Fibroblast of peridontal ligament (primary cell): Measurements from ENCODE around the gene ACO1.
A peak's percentile ranks its signal among the peaks of the same experiment; 100 is the strongest.

Source experiments
- DNase-seq: peaks from one replicate; pipeline ENCODE4 v3.0.0-alpha.2; 2010; ENCODE audit errors: extremely low read depth

Gene ACO1

DNA sequence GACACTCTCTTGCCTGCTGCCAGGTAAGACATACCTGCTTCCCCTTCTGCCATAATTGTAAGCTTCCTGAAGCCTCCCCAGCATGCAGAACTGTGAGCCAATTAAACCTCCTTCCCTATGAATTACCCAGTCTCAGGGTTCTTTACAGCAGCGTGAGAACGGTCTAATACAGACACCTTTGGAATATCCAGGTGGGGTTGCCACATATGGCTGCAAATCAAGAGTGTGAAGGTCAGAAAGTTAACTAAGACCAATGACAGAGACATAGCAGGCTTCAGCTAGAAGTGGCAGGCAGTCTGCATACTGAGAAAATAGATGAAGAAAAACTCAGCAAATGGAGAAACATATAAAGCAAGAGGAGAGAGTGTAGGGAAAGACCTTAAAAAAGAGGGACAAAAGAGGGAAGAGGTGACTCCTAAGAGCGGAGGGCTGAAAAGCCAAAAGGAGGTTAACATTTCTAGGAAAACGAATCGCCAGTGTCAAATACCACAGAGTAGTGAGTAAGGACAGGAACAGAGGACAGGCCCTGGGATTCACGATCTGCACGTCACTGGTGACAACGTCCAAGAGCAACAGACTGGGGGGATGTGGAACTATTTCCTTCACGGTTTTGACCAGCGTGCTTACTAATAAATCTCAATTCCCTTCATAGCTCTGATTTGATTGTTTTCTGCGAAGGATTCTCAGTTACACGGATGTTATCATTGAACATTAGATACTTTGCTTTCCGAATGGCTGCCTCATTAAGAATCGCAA lies 1.7 kb upstream of the ACO1 start:
- no peak for DNase-seq

DNA sequence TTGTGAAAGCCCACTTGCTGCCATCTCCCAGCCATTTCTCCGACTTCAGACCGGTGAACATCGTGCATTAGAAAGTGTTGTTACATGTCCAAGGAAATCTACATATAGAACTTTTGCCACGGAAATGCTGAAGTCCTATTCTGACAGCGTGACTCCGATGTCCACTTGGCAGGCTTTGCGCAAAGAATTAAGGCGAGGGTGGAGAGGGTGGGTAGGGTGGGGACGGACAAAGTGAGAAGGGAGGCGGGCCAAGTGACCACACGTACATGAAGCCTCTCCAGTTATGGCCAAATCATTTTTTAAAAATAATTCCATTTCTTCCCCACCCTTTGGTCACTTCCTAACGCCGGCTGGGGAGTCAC lies 460 bp upstream of the ACO1 start:
- DNase-seq = no peak

DNA sequence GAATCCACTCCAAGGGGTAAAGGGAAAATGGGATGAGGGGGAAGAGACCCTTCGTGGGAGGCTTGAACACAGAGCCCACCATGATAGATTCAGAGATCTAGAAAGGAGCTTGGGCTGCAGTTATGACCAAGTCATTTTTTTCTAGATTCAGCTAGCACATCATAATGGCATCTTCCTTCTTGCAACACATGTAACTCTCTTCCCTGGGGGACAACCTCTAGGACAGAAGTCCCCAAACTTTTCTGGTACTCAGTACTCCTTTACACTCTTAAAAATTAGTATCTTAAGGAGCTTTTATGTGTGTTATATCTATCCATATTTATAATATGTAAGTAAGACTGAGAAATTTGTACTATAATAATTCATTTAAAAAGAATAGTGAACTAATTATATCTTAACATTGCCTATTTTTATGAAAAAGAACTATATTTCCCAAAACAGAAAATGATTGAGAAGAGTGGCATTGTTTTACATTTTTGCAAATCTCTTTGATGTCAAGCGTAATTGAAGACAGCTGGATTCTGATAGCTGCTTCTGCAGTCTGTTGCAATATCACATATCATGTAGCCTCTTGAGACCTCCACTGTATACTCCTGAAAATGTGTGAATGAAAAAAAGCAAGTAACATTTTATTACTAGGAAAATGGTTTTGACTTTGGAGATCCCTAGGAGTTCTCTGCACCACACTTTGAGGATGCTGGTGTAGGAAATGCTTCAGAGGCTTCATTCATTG lies 875 bp downstream of the ACO1 start:
- peak; percentile 75 for DNase-seq

DNA sequence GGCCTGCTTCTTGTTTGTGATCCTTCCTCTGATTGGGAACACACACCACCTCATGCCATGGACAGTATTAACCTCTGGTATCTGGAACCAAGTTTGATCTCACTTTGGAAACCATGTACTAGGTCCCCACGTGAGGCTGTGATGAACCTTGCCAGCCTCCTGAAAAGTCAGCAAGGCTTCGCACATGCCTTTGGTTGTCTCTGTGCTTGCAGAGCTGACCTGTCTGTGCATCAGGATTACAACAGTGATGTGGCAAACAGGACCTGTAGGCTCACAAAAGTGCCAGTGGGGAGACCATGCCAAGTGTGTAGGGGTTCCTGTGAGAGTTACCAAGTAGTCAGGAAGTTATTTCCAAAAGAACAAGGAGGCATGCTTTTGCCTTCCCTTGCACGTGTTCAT lies 1.4 kb downstream of the ACO1 start:
- no peak for DNase-seq

- no peak for DNase-seq
Observed at GRCh38 chr9:32387256-32387655, 2.8 kb downstream of the ACO1 start.

DNA sequence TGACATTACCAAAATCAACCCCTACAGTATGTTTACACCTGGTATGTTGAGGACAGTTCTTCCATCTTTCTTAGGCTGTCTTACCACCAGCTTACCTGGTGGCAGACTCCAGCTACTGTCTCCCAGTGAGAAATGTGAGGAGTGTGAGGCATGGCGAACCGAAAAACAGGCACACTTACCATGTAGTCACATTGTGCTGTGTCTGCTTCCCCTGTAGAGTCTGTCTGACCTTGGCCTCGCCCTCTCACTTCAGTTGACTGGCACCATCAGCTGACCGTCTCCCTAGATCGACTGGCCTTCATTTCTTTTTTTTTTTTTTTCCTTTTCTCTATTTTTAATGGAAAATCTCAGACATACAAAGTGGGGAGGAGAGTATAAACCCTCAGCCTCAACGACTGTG lies 4.9 kb downstream of the ACO1 start:
- no peak for DNase-seq

GRCh38 chr9:32393911-32394310 lies 9.5 kb downstream of the ACO1 start:
- no peak for DNase-seq

DNA sequence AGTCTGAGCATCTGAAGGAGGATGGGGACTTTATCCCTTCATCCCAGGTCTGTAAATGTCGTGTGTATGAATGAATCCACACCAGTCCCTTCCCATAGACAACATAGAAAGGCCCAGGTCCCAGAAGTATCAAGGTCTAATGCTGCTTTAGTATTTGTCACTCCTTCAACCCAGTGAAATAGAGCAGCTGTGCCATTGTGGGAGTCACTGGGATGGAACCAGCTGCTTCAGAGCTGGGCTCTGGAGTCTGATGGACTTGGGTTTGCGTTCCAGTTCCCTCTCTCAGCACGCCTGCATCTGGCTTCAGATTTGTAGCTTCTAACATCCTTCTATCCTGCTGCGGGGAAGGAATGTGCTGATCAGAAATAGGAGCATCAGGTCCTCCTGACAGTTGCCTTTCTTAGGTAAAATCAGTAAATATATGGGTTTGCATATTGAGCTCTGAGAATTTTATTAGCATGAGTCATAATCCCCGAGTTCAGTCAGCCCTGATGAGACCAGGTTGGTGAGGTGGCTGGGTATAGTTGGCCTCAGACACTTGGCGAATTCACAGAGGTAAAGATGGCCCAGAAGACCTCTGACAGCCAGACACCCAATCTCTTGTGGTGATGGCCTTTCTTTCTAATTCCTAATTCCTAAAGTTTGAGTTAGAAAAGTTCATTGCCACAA lies 10.1 kb downstream of the ACO1 start:
- no peak for DNase-seq

GRCh38 chr9:32395510-32396216 lies 11.2 kb downstream of the ACO1 start:
- DNase-seq = peak; percentile 94

DNA sequence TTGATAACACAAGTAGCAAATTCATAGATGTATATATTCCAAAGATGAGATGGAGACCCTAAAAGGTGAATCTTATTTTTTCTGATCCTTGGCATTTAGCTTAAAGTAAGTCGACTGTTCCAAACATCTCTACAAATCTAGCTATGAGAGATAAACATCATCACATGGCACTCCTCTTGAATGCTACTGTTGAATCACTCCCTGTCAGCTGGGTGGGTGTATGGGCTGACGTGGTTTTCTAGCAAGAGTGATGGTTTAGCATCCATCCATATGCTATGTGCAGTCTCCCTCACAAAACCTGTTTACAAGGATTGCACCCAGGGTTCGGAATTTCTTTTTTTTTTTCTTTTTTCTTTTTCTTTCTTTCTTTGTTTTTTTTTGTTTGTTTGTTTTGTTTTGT lies 13.8 kb downstream of the ACO1 start:
- peak; percentile 41 for DNase-seq

- no peak for DNase-seq
Observed at GRCh38 chr9:32399110-32399815, 14.8 kb downstream of the ACO1 start.

GRCh38 chr9:32401488-32401887 lies 17.0 kb downstream of the ACO1 start:
- no peak for DNase-seq

- DNase-seq = no peak
Observed at GRCh38 chr9:32403567-32404260, 19.3 kb downstream of the ACO1 start.

DNA sequence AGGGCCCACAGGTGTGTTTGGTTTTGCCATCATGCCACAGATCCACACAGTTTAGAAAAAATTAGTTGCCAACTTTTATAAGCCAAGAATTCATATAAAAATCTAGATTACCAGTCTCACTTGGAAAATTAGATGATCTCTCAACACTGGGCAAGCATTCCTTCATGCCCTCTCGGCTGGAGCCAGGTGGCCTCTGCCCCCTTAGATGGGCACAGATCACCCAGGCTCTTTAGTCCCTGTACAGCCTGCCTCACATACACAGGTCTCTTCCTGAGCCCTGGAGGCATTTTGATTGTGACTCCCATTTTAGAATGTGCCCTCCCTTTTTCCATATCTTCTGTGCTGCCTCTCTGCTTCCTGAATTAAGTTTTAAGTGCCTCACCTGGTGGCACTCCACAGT lies 20.0 kb downstream of the ACO1 start:
- DNase-seq = no peak

GRCh38 chr9:32404856-32405255 lies 20.4 kb downstream of the ACO1 start:
- DNase-seq = no peak

DNA sequence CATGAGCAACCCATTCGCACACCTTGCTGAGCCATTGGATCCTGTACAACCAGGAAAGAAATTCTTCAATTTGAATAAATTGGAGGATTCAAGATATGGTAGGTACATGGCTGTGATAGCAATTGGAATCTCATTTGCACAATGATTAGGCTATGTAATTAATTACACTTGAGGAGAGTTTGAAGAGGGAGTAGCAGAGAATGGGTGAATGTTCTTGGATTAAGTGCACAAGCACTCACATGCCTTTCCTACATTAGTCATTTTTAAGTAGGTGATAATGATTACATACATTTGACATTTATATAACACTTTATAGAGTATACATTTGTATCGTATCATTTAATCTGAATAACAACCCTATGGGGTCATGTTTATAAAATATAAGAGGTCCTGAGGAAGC lies 21.1 kb downstream of the ACO1 start:
- no peak for DNase-seq

DNA sequence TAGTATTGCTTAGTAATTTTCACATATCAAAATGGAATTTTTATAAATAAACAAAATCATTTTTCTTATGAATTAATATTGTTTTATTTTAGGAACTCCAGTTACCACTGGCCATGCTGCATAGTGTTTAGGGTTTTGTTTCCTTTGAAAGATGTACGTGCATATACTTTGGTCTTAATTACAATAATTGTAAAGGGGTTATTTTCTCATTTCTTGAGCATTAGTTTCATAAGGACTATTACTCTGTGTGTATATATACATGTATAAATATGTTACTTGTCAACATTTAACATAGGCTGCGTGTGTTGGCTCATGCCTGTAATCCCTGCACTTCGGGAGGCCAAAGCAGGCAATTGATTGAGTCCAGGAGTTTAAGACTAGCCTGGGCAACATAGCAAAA lies 21.6 kb downstream of the ACO1 start:
- DNase-seq = no peak

DNA sequence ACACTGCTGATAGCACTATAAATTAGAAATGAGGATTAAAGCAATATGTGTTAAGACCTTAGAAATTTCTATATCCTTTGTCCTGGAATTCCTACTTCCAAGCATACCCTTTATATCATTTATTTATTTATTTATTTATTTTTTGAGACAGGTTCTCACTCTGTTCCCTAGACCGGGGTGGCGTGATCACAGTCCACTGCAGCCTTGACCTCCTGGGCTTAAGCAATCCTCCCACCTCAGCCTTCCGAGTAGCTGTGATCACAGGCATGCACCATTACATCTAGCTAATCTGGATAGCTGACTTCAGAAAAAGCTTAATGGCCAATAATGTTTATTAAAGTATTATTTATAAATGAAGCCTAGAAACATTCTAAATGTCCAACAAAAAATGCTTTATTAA lies 27.3 kb downstream of the ACO1 start:
- DNase-seq = no peak

DNA sequence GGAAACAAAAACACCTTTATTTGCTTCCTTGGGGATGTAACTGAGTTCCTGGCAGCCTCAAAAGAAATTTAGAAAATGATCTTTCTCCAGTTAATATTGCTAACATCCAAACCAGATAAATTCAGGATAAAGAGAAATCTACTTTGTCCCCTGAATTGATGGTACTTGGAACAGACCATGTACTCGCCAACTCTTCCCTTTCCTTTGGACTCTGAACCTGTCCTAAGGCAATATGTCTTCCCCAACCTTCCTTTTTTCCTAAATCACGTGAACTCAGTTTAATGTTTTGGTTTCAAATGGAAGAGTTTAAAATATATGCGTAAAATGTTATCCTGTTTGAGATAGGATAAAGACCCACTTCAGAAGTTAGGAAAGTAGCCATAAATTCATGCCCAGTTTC lies 28.0 kb downstream of the ACO1 start:
- DNase-seq = no peak

DNA sequence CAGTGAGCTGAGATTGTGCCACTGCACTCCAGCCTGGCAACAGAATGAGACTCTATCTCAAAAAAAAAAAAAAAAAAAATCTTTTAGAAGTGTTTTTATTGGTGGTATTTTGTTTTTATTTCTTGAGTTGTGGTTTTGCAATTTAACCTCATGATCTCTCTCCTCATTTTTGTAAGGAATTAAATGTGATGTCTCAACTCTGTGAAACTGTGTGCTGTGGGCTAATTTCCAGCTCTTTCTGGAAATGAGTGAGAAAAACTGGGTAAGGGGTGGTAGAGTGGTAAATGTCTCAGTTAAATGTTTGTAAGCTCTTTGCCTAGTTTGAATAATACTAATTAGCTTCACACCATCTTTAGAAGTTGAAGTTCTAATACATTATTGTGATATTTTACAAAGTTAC lies 29.0 kb downstream of the ACO1 start:
- DNase-seq = peak; percentile 43

DNA sequence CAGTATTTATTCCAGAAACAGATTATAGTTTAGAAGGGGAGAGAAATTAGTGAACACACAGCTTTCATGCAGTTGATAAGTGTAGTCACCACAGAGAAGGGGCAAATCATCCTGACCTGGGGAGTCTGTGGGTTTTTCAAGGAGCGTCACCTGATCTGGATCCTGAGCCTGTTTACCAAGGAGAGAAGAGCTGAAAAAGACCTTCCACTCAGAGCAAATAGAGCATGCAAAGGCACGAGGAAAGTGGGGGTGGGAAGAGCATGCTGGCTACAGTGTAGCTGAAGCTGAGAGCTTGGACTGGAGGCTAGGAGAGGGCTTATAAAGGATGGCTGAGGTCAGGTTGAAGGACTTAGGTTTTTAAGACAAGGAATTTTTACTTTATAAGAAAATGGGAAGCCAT lies 30.4 kb downstream of the ACO1 start:
- DNase-seq = no peak
